HS-27A (cell line): ENCODE measurements around the gene NPB.

Experiments
- DNase-seq: peaks from one replicate; pipeline ENCODE4 v3.0.0-alpha.2; 2012; ENCODE audit warnings: low read depth, missing footprints

Gene NPB

DNA sequence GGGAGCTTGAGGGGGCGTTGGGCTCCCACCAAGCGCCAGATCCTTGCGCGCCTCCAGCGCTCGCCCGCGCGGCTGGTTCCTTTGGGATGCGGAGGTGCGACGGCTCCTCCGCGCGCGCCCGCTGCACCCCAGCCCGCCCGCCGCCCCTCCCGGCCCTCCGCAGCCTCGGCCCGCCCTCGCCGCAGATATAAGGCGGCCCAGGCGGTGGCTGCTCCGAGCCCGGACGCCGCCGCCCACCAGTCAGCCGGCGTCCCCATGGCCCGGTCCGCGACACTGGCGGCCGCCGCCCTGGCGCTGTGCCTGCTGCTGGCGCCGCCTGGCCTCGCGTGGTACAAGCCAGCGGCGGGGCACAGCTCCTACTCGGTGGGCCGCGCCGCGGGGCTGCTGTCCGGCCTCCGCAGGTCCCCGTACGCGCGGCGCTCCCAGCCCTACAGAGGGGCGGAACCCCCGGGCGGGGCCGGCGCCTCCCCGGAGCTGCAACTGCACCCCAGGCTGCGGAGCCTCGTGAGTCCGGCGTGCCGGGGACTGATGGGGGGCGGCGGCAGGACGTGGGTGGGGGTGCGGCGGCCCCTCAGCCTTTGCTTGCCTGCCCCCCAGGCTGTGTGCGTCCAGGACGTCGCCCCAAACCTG lies at the start of gene NPB:
TSS of gene NPB (plus strand) at position 216 of the 630 bp plus-strand sequence. CDS start at position 256, 40 bp downstream.
- DNase-seq, result no peak

DNA sequence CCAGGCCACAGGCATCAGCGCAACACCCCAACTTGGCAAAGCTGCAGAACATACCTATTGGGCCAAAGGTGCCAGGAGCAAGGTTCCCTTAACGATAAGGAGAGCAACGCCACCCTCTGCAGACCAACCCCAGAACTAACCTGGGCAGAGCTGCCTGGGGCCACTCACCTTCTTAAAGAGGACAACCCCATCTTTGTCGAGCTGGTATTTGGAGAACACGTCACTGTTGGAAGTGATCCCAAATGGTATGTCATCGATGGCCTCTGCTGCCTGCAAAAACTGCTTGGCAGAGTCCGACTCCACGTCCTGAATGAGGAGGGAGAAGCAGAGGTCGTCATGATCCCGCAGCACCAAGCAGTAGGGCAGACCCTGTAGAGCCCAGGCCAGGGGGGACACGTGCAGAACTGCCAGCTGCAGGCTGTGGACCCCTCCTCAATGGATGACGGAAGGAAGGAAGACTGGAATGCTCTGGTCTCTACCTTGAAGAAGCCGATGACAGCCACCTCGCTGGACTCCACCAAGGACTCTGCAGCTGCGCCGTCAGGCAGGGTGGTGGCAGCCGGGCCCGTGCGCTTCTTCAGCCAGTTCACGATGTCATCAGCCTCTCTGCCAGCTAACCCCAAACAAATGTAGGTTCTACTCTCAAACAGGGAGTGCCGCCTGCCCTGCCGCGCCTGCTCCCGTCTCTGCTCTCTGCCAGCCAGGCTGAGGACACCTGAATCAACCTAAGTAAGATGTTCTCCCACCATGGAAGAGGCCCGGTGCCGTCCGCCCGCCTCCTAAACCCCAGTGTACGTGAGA lies 46.9 kb upstream of the NPB start:
- DNase-seq, result no peak

GRCh38 chr17:81858170-81858966 lies 43.7 kb upstream of the NPB start:
- DNase-seq, result no peak

DNA sequence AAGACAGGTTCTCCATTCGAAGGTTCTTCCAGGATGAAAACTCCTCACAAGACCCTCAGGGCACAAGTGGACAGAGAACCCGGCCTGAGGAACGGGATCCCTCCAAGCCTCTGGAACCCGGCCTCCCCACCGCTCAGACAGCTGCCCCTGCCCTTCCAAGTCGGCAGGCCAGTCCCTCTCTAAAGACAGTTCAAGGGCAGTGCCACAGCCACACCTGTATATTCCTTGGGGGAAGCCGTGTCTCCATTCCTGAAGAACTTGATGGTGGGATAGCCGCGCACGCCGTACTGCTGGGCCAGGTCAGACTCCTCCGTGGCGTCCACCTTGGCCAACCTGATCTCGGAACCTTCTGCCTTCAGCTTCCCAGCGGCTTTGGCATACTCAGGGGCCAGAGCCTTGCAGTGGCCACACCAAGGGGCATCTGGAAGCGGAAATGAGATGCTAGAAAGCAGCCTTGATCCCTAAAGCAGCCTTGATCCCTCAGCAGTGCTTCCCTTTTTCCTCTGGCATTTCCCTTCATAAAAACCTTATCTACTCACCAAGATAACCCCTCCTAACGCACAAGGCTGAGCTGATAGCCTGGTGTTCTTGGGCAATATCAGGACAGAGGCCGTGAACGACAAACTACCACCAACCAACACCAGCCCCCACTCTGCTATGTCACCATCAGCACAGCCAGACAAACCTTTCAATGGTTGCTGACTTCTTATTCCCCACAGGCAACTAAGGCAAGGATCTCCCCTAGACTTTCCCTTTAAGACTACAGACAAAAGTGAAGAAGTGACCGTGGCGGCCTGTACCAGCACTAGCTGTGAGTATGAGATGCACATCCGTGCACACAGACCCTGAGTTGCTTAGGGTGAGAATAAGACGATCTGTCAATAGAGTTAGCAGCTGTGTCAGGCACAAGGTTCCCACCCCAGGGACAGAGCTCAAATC lies 42.8 kb upstream of the NPB start:
- DNase-seq, result no peak

GRCh38 chr17:81859906-81860755 lies 41.9 kb upstream of the NPB start, which contains the start of gene P4HB:
Gene P4HB (minus strand): TSS chr17:81860535. CDS start chr17:81860471, 64 bp downstream.
- DNase-seq, result no peak

- DNase-seq, result peak; percentile 96
Observed at GRCh38 chr17:81860756-81861568, 41.1 kb upstream of the NPB start.

- DNase-seq, result no peak
Observed at GRCh38 chr17:81863123-81863675, 38.8 kb upstream of the NPB start.

- DNase-seq, result no peak
Observed at GRCh38 chr17:81863833-81864768, 37.9 kb upstream of the NPB start.

DNA sequence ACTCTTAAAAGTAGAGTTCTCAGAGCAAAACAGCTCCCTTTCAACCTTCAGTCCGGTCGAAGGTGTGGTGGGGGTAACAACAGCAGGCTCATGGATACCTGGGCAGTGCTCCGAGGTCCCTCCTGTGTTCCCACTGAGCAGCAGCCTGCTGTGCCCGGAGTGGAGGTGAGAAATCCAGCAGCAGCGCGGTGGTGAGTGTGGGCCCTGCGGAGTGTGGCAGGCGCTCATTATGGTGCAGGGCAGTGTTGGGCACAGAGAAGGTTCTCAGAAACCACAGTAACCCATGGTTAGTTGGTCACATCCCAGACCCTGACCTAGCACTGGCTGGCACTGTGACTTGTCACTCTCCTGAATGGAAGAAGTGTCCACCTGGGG lies 36.7 kb upstream of the NPB start:
- no peak for DNase-seq

- no peak for DNase-seq
Observed at GRCh38 chr17:81865733-81866439, 36.2 kb upstream of the NPB start.

DNA sequence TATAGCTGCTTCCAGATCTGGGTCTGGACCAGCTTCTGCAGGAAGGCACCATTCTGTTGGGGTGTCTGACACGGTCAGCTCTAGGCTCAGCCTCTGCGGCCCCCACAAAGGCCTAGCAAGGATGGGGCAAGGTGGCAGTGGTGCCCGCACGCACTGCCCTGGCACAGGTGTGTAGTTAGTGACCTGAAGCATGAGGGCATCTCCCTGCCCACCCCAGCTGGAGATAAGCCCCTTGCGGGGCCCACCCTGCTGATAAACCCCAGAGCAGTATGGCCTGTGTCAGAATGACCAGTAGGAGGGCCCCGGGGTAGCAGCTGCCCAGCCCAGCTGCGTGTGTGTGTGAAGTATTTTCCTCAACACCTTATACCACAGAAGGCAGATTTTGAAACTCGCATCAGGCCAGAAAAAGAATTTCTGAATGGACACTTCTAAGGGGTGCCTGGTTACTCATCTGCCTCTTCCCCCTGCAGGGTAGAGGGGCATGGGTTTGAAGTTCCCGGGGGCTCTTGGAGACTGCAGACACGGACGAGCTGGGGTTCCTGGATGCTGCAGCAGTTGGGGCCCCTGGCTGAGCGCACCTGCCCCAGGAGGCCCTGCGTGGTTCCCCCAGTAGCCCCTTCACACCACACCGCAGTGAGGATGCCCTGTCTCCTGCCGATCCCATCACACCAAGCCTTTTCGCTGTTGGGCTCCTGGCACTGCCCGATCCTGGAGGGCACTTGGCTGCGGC lies 35.4 kb upstream of the NPB start:
- no peak for DNase-seq

- DNase-seq, result no peak
Observed at GRCh38 chr17:81867170-81867990, 34.7 kb upstream of the NPB start.

GRCh38 chr17:81867991-81868673 lies 33.9 kb upstream of the NPB start:
- no peak for DNase-seq

GRCh38 chr17:81868674-81869220 lies 33.3 kb upstream of the NPB start:
- DNase-seq, result no peak
